AG04450 (cell line): ENCODE data around the gene CMTM1. TPM values are rescaled to one million over a fixed set of nuclear protein-coding genes. Genes with fewer than 3 reads are reported as not detected.

Experiments
- CTCF ChIA-PET: fragments of 300-600, 350-600 bp; formaldehyde crosslinking; extraction: SDS; loops from one replicate; lab custom pipeline; 2022; ENCODE audit warnings: antibody characterized with exemption, inconsistent platforms; lab: Charles Lee
- POLR2A ChIA-PET: fragments of 350-600 bp; formaldehyde crosslinking; extraction: SDS; loops from one replicate; lab custom pipeline; 2021; ENCODE audit warnings: antibody characterized with exemption, inconsistent platforms; lab: Yijun Ruan, JAX
- DNase-seq: peaks from one replicate; pipeline ENCODE4 v3.0.0-alpha.2; 2011; ENCODE audit warnings: low read depth, low spot score
- H3K27ac ChIP-seq: one replicate; pipeline ENCODE4 v1.5.1; 2012; ENCODE audit warnings: low read depth, low read length, control low read depth
- H3K27me3 ChIP-seq: one replicate; pipeline ENCODE4 v1.6.0; 2012; ENCODE audit warnings: low read length; ENCODE audit not compliant: control insufficient read depth, insufficient read depth
- H3K4me3 ChIP-seq: 2 replicates; pipeline ENCODE4 v1.5.1; 2011; ENCODE audit warnings: mild to moderate bottlenecking, low read depth, low read length, control low read depth
- H3K9me3 ChIP-seq: 2 replicates; pipeline ENCODE4 v1.5.1; 2012; ENCODE audit warnings: low read length; ENCODE audit not compliant: control insufficient read depth, insufficient read depth
- CTCF ChIP-seq: IDR thresholded peaks from 2 replicates; pipeline ENCODE4 v1.5.1; 2011; ENCODE audit warnings: low read depth, low read length, control low read depth, inconsistent platforms
- polyA minus RNA-seq: library from RNA; depleted of rRNA, polyadenylated mRNA; stranded (reverse); fragments of >200 nt; gene quantifications from 2 replicates; pipeline ENCODE4 v1.2.3, GENCODE V29; 2011; rRNA and poly(A)+ RNA removed
- polyA plus RNA-seq: library from polyadenylated mRNA; depleted of rRNA; stranded (reverse); fragments of >200 nt; gene quantifications from 2 replicates; pipeline ENCODE4 v1.2.3, GENCODE V29; 2011; rRNA removed

CMTM1 gene, protein sequence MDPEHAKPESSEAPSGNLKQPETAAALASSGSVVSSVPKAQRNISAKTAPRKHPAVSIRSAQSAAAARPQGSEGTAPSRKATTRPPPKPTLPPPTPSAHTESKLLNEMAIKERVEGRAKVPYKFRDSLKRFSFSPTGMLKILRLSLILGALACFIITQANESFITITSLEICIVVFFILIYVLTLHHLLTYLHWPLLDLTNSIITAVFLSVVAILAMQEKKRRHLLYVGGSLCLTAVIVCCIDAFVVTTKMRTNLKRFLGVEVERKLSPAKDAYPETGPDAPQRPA
- polyA plus RNA-seq (1.6 and 1.7 TPM in 2 replicates), polyA minus RNA-seq (2.2 and 3.2 TPM in 2 replicates)

DNA sequence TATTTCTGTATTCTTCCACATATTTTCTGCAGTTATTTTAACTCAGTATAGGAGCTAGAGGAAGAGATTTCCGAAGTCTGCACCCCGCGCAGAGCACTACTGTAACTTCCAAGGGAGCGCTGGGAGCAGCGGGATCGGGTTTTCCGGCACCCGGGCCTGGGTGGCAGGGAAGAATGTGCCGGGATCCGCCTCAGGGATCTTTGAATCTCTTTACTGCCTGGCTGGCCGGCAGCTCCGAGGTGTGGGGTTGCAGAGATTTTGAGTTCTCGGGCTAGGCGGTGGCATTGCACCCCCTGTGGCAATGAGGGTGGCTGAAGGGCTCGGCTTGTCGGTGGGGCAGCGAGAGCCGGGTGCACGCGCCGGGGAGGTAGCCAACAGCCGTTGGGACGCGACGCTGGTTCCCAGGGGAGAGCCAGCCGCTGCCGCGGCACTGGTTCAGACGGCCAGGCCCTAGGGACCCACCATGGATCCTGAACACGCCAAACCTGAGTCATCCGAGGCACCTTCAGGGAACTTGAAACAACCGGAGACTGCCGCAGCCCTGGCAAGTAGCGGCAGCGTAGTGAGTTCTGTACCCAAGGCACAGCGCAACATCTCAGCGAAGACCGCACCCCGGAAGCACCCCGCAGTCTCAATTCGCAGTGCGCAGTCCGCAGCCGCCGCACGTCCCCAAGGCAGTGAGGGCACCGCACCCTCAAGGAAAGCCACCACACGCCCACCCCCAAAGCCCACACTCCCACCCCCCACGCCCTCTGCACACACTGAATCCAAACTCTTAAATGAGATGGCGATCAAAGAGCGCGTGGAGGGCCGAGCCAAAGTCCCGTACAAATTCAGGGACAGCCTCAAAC lies at the start of gene CMTM1:
Gene CMTM1, plus strand, starts transcription at position 389 of the 851 bp plus-strand sequence. Its CDS starts 75 bp downstream, at position 464.
- POLR2A ChIA-PET, result no interaction called here
- CTCF ChIA-PET, result no interaction called here
- H3K27me3 ChIP-seq, result no peaks in the 10 kb centered on the region
- no peak for DNase-seq
- TF ChIP-seq CTCF, result no peak
- H3K9me3 ChIP-seq, result no peaks in the 10 kb centered on the region; the same call in 1 of the 2 replicates
- H3K27ac ChIP-seq, result no peak within 1 kb of the TSS
- no peak within 1 kb of the TSS for H3K4me3 ChIP-seq

GRCh38 chr16:66516509-66516807 lies 49.8 kb upstream of the CMTM1 start:
- POLR2A ChIA-PET, result no interaction called here
- Histone ChIP-seq H3K9me3 (no peaks in the 10 kb centered on the region; the same call in 1 of the 2 replicates), H3K4me3 (no peak overlapping the region), H3K27ac (peak overlapping the region; percentile 39), H3K27me3 (no peaks in the 10 kb centered on the region)
- TF ChIP-seq CTCF, result no peak
- no peak for DNase-seq
- CTCF ChIA-PET, result interaction anchor here (1.0 to 1.5 kb wide), 10 partner anchors 9 to 181 kb away, joined by 3 to 17 read pairs (median 4); no protein-coding TSS in a partner anchor

DNA sequence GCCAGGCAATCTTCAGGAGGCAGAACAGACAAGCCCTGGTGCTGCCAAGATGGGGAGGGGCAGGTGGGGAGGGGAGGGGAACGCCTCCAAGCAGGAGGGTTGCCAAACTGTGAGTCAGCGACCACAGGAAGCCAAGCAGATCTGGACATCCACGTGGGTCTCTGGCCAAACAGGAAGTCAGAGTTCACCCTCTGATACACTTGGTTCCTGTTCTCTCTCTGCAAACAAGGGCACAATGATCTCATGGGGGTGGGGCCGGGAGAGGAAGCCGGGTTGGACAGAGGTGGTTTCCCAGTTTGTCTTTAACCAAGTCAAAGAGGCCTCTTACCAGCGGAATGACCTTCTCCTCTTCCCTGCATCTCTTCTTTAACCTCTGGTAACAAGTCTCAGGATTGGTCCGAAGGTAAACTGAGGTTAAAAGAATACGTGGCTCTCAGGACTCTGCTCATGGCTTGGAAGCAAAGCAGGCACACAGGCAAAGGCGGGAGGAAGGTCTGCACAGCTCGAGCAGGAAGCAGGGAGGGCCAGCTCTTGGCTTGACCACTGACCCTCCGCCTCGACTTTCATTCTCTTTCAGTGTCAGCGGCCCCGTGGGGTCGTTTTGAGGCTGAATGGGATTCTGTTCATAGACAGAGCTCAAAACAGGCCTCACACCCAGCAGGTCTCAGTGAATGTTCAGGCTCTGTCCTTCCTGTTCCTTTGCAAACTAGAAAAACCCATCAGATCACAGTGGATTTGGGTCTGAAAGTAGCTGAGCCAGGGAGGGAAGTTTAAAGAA lies 49.2 kb upstream of the CMTM1 start:
- Histone ChIP-seq H3K4me3 (no peak overlapping the region), H3K9me3 (no peaks in the 10 kb centered on the region; the same call in 1 of the 2 replicates), H3K27ac (peak overlapping the region; percentile 94), H3K27me3 (no peaks in the 10 kb centered on the region)
- CTCF ChIA-PET, result interaction anchor here (0.6 to 1.5 kb wide), 2 partner anchors 12 to 110 kb away, joined by 3 to 5 read pairs; no protein-coding TSS in a partner anchor
- POLR2A ChIA-PET, result interaction anchor here (1.0 kb wide), 1 partner anchor 35 kb away, joined by 5 read pairs; the partner anchor contains the start of gene CKLF
- TF ChIP-seq CTCF, result no peak
- DNase-seq, result peak; percentile 98

GRCh38 chr16:66517586-66518263 lies 48.5 kb upstream of the CMTM1 start:
- no peak for TF ChIP-seq CTCF
- no peaks in the 10 kb centered on the region; the same call in 1 of the 2 replicates for H3K9me3 ChIP-seq
- H3K4me3 ChIP-seq, result no peak overlapping the region
- no peak for DNase-seq
- ChIA-PET POLR2A (interaction anchor here (1.0 kb wide), 1 partner anchor 35 kb away, joined by 5 read pairs; the partner anchor contains the start of gene CKLF), CTCF (interaction anchor here (0.6 to 1.5 kb wide), 2 partner anchors 13 to 111 kb away, joined by 3 to 5 read pairs; no protein-coding TSS in a partner anchor)
- H3K27me3 ChIP-seq, result no peaks in the 10 kb centered on the region
- peak overlapping the region; percentile 94 for H3K27ac ChIP-seq
